GM19452 (cell line): ENCODE measurements around the gene PPP1R36.

Experiments
- ATAC-seq: cut with Tn5 transposase; IDR thresholded peaks from one replicate; pipeline ENCODE4 v1.9.1; 2021; ENCODE audit not compliant: unreplicated experiment

The PPP1R36 gene, protein sequence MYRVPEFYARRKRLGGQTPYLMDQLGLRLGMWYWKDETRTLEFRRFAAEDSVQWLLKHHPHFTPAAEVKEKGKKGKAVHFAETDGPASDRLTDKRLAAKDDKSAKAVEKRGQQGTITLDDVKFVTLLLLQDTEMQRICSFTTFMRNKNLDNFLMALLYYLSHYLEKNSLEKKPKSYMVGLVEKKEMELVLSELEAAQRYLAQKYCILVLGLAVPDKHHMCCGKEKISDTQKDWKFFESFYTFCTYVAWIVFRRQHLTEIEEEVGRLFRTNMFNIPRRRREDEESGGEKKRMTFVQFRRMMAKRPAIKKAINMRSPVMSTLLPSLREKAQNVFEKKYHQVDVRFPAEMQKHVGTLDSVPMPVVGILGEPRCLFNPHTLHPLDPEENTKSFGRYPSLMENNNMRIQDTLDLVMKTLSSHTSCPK

DNA sequence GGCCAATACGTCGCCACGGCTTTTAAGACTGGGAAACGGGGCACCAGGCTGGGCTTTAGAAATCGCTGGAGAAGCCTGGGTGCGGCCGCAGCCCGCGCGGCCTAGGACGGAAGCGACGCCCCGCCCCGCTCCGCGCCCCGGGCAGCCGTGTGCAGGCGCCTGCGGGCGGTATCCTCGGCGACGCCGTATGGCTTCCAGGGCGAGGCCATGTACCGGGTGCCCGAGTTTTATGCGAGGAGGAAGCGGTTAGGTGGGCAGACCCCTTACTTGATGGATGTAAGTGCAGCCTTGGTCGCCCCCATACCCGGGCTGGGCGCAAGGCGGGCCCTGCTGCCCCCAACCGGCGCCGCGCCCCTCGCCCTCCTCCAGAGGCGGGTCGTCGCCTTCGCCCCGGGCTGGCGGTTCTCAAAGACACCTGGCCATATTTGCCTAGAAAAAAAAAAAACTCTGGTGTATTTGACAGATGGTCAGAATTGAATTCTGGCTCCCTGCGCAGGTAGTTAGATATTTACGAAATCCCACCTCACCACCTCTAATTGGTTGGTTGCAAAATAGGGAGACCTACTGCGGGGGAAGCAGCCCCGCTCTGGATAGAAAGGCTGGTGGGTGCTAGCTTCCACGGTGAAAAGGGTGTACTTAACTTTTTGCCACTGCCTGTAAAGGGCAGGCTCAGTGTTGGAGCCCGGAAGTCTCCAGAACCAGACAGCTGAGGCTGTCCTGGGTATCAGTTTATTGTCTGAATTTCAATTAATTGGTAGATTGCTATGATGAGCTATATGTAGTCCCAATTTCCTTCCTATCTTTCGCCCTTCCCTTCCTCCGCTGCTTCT is at the start of gene PPP1R36:
TSS of gene PPP1R36 (plus strand) at position 171 of the 830 bp plus-strand sequence. CDS start at position 208, 37 bp downstream.
- ATAC-seq: no peak

DNA sequence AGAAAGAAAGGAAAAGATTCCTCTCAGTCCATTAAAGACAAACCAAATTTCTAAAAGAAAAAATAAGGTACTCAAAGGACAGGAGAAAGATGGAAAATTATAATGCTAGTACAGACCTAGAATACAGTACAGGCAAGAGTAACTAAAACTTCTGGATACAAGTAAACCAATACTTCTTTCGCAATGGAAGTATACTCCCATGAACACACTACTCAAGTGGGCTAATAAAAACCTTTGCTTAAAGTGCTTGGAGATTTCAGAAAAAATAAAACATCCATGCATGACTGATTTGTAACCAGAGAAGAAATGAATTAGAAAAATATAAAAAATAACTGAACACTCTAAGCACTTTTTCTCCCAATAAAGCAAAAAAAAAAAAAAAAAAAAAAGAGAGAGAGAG is 49.7 kb upstream of the PPP1R36 start:
- no peak for ATAC-seq

DNA sequence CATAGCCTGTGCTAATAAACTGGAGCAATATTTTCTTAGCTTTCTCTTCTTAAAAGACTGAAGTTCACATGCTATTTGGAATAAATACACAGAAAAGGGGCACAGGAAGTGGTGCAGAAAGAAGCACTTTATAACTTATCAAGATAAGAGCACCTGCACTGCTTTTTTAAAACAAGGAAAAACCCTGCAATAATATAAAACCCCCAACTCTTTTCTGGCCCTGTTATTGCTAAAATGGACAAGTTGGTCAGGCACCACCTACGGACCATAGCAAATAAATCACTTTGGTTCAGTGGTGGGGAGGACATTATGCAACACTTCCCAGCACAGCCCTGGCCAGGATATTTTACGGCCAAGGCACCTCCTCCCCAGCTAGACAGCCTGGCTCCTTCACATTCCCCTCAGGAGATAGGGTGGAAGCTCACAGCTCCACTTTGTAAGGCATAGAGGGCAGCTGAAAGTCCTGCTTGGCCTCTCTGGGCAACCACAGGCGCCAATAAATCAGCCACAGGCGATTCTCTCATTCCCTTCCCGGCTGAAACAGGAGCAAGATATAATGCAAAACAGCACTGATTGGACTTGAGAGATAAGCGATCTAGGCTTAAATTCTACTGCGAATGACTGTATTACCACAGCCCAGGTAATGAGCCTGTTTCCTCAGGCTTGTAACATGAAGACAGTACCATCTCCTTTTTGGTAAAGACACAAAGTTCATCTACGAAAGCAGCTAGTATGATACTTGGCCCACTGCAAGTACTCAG is 48.2 kb upstream of the PPP1R36 start:
- no peak for ATAC-seq

DNA sequence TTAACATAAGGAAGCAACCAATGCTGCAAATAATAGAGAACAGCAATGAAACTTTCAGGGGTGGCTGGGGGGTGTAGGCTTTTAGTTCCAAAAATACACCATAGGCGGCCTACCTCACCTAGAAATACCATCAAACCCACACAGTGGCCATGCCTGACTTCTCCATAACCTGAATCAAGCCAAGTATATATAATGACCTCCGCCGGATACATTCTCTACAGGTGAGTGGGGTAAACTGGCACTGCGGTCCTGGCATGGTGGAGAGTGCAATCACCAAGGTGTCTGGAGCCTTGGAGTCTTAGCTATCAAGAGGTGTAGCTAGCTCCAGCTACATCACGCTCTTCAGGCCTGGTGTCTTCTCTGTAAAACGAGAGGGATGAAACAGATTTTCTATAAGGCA is 47.3 kb upstream of the PPP1R36 start:
- ATAC-seq: no peak

DNA sequence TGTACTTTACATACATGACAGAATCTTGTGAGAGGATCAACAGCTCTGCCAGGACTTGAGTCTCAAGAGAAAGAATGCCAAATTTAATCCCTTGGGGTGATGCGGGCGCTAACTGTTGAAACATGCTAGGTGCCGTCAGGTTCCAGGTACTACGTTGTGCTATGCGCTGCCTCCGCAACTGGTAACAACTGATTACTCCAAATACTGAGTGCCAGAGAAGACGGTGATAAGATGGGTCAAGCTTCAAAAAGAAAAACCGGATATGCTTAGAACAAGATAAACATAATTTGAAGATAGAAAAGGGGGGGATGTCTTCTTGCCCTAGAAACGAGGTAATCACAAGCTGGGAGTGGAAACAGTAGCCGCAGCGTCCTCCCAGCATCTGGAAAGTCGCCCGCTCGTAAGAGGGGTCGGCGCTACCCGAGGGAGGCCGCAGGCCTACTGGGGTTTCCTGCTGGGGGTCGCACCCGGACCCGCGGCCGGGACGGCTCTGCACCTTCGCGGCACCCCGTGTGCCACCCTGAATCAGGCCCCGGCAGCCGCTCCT is 46.8 kb upstream of the PPP1R36 start:
- ATAC-seq: no peak

DNA sequence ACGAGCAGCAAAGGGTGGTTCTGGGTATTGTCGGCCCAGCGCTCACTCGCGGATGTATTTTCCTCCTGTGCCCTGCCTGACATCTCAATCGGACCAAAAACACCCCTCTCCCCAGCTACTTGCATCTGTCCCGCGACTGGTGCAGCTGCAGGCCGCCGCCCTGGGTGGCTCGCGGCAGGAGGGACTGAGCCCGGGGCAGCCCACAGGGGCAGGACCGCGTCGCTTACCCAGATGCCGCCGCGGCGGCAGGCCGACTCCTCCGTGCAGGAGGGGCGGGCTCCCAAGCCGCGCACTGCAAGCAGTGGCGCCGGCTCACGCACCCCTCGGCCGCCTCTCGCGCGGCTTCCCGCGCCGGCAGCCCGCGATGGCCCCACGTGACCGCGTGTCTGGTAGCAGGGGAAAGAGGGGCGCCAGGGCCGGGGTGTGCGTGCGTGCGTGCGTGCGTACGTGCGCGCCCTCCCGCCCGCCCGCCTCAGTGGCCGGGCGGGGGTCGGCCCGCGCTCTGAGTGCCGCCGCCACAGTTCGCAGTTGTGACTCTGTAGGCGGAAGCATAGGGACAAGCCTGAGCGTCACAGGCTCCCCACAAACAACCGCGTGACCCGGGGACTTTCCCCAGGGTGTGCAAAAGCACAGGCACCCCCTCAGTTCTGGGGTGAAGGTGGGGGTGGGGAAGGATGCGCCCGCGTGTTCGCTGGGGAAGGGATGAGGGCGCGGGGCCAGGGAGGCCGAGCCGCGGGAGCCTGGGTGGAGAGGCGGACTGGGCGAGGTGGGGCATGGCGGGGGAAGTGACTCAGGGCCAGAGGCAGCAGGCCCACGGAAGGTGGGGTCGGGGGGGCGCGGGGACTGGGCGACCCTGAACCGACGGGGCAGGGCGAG is 46.1 kb upstream of the PPP1R36 start, which contains the start of gene ZBTB25:
TSS of gene ZBTB25 (minus strand) at position 405 of the 876 bp plus-strand sequence. CDS start 13,305 bp downstream, outside the sequence.
- ATAC-seq: peak; percentile 60

DNA sequence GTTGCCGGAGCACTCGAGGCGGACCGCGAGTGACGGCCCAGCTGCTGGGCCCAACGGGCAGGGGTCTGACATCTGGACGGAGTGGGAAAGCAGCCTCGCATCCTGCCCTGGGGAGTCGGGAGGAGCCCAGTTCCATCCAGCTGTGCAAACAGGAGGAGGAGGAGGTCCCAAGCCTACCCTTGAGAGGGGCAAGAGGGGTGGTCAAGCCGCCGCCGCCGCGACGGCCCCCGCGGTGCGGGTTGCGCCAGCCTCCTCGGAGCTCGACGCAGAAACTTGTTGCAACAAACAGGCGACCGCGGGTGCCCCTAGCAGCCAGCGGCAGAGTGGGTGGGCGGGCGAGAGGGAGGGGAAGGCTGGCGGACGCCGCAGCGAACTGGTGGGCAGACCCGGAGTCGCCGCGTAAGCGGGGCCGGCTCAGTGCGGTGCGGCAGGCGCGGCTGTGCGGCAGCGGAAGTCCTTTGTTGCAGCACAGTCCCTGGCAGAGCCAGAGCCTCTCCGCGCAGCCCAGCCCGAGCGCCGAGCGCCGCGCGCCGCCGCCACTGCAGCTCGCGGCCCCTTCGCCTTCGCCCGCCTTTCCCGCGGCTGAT is 45.4 kb upstream of the PPP1R36 start, which contains the start of gene ZBTB1:
TSS of gene ZBTB1 (plus strand) at position 461 of the 587 bp plus-strand sequence. CDS start 16,735 bp downstream, outside the sequence.
- peak; percentile 23 for ATAC-seq

DNA sequence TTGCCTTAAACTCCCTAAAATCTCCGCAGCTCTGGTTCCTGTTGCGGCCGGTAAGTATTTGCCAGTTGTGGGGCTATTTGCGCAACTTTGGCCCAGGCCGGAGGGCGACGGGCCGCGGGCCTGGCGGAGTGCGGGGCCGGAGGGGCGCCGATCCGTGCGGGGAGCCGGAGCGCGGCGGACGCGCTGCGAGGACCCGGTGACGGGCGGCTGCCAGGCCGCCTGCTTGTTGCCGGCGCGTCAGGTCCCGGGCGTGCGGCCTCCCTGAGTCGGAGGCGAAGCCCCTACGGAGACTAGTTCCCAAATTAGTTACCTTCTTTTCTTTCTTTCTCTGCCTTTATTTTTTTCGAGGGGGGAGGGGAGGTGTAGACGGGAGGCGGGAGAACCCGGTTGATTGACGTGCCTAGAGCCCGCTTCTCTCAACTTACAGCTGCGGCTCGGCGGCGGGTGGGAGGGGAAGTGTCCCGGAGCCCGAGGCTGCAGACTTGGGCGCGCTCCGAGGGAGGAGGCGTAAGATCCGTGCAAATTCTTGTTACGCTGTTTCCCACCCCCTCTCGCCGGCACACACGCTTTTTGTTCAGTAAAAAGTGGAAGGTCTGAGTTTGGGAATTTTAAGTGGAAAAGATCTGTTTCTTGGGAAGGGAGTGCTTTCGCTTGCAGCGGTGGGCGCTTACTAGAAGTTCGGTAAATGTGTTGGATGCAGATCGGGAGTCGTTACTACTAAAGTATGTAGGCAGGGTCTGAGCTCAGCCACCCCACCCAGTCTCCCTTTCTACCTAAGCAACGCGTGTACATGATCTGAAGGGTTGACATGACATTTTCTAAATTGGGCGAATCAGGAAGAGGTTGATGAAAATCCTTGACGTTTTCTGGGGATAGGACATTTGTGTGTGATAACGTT is 44.6 kb upstream of the PPP1R36 start:
- peak; percentile 23 for ATAC-seq

DNA sequence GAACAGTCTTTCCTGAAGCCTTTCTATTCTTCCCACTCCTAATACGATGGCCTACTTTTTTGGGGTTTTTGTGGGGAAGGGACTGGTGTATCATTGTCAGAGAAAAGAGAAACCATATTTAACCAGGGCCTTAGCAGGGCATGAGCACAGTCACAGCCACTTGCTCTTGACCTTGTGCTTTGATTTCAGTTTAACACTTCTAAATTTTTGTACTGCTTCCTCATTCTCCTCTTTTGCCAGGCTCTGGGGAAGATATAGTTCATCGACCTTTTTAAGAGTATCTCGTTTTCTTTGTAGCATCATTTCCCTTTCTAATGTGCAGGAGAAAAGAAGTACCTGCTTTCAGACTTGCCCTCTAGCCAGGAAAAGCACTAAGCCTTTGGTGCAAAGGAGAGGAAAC is 43.0 kb upstream of the PPP1R36 start:
- no peak for ATAC-seq

DNA sequence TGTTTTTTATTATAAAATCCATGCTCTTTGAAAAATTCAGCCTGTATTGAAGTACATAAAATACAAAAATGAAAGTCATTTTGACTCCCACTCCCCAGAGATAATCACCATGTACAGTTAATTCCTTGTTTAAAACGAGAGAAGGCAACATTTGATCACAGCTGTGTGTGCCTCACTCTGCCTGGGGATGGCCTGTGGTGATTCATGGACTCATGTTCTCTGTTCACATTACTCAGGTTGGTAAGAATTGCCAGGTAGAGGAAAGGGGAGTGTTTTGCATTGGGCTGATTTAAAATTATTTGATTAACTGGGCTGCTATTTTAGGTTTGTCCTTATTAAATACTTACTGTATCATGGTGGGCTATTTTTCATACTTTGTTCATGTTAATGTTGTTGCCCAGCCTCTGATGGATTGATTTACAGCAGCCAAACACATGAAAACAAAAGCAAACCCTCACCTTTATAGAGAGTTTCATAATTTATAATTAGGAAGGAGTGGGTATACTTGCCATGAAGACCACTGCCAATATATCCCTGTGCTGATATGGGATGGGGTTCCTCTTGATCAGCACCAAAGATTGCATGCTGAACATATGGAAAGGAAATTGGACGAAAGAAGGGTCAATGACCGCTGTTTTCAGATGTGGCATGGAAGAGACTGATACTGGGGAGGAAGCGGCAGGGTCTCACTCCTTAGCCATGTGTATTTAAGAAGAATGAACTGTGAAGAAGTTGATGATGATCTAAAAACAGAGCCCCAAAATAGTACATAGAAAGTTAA is 42.2 kb upstream of the PPP1R36 start:
- no peak for ATAC-seq

DNA sequence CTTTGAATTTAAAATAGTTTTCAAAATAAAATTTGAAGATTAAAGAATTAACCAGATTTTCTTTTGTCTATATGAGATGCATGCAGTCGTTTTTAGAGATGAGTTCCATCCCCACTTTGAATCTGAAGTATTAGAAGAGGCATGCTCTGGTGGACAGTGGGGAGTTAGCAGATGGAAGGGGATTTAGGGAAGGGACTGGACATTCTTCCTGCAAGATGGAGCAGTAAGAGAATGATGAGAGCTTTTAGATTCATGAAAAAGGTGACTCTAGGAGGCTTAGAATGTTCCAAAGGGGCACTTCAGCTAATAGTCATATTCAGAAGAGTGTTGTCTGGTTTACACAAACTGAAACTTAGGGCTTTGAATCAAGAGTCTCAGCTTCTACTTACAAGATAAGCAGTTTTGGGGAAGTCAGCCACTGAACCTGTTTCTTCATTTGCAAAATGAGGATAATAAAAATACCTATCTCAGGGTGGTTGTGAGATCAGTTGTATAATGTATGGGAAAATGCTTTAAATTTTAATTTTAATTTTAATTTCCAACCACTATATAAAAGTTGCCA is 41.5 kb upstream of the PPP1R36 start:
- ATAC-seq: no peak

DNA sequence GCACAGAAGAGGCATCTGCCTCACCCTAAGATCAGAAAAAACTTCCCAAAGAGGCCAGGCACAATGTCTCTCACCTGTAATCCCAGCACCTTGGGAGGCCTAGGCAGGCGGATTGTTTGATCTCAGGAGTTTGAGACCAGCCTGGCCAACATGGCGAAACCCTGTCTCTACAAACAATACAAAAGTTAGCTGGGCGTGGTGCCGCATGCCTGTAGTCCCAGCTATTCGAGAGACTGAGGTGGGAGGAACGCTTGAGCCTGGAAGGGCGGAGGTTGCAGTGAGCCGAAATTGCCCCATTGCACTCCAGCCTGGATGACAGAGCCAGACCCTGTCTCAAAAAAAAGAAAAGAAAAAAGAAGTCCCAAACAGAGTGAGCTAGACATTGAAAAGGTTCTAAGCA is 40.7 kb upstream of the PPP1R36 start:
- ATAC-seq: no peak

DNA sequence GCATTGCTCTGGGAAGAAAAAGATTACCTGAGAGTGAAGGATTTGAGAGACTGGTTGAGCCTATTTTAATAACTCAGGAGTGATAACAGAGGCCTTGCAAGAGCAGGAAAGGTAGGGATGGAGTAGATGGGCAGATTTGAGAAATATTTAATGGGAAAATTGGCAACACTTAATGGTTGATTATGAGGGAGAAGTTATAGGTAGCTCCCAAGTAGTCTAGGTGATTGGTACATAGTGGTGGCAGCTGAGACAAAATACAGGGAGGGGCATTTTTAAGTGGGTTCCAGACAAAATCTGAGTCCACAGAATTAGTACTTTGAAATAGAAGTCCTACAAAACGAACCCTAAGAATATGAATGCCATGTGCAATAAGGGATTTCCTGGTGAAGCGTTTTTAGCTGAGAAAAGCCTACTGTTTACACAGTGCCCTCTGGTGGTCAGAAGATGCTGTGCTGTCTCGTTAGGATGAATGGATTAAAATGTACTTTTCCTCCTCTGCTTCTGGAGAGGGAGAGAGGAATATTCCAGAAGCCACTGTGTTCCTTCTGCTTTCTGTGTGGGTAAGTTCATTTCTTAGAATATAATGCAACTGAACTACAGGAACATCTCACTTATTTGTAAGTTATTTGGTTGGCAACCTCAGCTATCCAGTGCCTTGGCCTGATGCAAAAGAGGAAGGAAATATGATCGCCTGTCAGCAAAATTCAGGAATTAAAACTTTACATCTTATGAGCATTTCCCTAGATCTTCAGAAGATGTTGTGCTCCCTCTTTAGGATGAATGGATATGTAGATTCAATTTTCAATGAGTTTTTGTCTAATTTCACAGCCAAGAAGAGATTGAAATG is 38.7 kb upstream of the PPP1R36 start:
- peak; percentile 36 for ATAC-seq

DNA sequence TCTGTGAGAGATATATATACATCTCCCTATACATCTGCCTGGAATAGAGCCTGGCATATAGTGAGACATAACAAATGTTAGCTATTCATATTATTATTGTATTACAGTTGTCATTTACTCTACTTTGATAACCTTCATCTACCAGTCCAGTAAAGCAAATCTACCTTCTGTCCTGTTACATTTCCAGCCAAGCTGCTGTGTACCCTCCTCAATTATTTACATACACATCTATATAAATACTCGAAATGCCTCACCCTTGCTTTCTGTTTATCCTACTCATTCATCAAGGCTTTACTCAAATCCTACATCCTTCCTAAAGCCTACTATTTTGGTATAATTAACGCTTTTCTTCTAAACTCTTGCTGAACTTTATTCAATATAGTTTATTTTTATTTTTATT is 36.5 kb upstream of the PPP1R36 start:
- no peak for ATAC-seq

DNA sequence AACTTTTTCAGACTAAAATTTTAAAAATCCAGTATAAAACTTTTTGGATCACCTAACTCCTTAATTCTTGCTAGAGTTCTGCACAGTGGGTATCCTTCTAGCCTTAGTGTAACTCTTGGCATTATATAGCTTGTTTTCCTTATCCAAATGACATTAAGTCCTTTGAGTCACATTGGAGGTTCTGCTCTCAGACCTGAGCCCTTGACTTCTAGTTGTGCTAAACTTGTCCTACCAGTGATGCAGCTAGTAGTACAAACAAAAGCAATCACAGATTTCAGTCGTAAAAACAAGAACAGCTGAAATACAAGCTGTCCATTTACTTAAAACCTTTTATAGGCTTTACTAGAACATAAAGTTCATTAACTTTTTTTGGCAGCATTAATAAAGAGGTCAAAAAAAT is 34.7 kb upstream of the PPP1R36 start:
- ATAC-seq: no peak

DNA sequence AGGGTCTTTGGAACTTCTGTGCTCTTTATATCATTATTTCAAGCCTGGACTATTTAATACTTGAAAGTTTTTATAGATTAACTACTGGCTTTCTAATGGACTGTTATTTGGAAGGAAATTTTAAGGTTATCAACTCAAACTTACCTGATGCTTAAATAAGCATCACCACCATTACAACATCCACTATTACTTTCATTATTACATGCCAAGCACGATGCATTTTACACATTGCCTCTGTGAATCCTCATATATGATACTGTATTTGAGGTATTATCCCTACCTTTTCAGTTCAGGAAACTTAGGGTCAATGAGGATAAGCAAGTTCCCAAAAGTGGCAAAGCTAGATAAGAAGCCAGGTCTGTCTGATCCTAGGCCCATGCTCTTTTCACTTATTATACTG is 32.8 kb upstream of the PPP1R36 start:
- no peak for ATAC-seq
